Measurements from ENCODE around the gene EYA3.

The EYA3 gene

DNA sequence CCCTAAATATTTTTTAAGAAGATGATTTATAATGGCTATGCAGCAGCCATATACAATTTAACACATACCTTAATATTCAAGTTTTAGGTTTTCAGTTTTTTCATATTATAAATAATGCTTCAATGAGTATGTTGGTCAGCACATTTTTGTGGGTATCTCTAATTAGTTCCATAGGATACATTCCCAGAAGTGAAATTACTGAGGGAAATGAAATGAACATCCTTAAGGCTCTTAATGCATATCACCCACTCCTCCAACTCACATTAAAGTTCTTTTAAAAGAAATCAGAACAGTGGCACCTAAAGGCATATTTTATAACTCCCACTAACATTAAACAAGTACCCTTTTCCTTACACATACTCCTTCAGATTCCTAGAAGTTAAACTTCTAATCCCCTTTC, 56.1 kb downstream of the EYA3 start:
- DNase-seq (ENCODE audit: low read depth, low spot score), result no peak
- ChIA-PET POLR2A (no interaction called here), CTCF (interaction anchor here (1.4 kb wide), 1 partner anchor 59 kb away, joined by 6 read pairs; no protein-coding TSS in a partner anchor)
- TF ChIP-seq CTCF (IDR thresholded peaks at IDR 0.05; ENCODE audit: insufficient read depth, low read length, missing control alignments), result no peak
- H3K4me3 ChIP-seq (ENCODE audit: low read depth, low read length), result no peak overlapping the region

- ChIA-PET CTCF (no interaction called here), POLR2A (no interaction called here)
- no peak overlapping the region for H3K4me3 ChIP-seq (ENCODE audit: low read depth, low read length)
- no peak for DNase-seq (ENCODE audit: low read depth, low spot score)
- TF ChIP-seq CTCF (IDR thresholded peaks at IDR 0.05; ENCODE audit: insufficient read depth, low read length, missing control alignments), result no peak
These were observed 57.2 kb downstream of the EYA3 start for GRCh38 chr1:28031173-28031572.

DNA sequence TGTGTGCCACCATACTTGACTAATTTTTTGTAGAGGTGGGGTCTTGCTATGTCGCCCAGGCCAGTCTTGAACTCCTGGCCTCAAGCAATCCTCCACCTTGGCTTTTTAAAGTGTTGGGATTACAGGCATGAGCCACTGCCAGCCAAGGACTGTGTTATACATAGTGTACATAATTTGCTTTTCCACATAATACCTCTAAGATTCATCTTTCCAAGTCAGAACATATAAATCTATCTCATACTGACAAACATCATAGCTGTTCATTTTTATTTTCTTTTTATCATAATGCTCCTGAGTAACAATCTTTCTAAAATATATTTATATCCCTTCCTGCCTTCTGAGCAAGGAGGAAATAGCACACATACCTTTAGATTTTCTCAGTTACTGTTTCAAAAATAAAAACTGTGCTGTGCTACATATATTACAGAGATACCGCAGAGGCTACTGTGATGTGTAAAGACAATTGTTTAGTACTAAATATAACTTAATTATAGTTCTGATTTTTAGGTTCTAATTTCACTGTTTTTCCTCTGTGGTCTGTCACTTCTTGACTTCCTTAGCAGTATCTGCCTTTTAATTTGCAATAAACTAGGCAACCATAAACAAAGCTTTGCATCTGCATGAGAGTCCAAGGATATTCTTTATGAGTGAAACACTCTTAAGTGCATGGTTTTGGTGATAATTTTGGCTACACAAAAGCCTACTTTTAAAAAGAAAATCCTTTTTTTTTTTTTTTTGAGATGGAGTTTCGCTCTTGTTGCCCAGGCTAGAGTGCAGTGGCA, 59.3 kb downstream of the EYA3 start:
- POLR2A ChIA-PET, result interaction anchor here (0.8 to 1.5 kb wide), 3 partner anchors 35 to 59 kb away, joined by 3 read pairs; partner anchors contain the start of gene EYA3
- no peak for DNase-seq (ENCODE audit: low read depth, low spot score)
- TF ChIP-seq CTCF (IDR thresholded peaks at IDR 0.05; ENCODE audit: insufficient read depth, low read length, missing control alignments), result no peak
- no peak overlapping the region for H3K4me3 ChIP-seq (ENCODE audit: low read depth, low read length)
- CTCF ChIA-PET, result interaction anchor here (0.5 to 2.3 kb wide), 2 partner anchors 23 to 63 kb away, joined by 3 to 11 read pairs; no protein-coding TSS in a partner anchor

DNA sequence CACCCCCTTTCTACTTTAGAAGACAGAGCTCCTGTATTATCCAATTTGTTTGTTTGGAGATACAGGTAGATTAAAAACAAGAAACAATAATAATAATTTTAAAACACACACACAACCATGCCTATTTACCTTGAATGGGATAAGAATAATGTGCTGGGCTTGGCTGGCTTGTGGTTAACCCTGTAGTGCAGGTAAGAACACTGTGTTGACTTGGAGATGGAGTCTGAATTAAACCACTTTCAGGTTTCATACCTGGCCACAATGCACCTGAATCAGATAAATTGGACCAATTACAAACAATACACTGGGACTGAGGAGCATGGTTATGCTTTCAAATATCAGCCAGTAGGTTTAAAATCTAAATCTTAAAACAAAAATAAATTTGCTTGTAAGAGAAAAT, 60.8 kb downstream of the EYA3 start:
- CTCF ChIA-PET, result interaction anchor here (1.0 to 1.5 kb wide), 2 partner anchors 49 to 181 kb away, joined by 3 read pairs; no protein-coding TSS in a partner anchor
- DNase-seq (ENCODE audit: low read depth, low spot score), result no peak
- no peak overlapping the region for H3K4me3 ChIP-seq (ENCODE audit: low read depth, low read length)
- POLR2A ChIA-PET, result interaction anchor here (0.7 kb wide), 1 partner anchor 61 kb away, joined by 3 read pairs; no protein-coding TSS in a partner anchor
- no peak for TF ChIP-seq CTCF (IDR thresholded peaks at IDR 0.05; ENCODE audit: insufficient read depth, low read length, missing control alignments)

- DNase-seq (ENCODE audit: low read depth, low spot score), result no peak
- ChIA-PET POLR2A (interaction anchor here (0.7 kb wide), 1 partner anchor 62 kb away, joined by 3 read pairs; no protein-coding TSS in a partner anchor), CTCF (interaction anchor here (1.0 to 1.5 kb wide), 2 partner anchors 48 to 182 kb away, joined by 3 read pairs; no protein-coding TSS in a partner anchor)
These were observed 61.2 kb downstream of the EYA3 start for GRCh38 chr1:28027238-28027637.

More at GRCh38 chr1:28027238-28027637, 61.2 kb downstream of the EYA3 start:
- no peak for TF ChIP-seq CTCF (IDR thresholded peaks at IDR 0.05; ENCODE audit: insufficient read depth, low read length, missing control alignments)
- no peak overlapping the region for H3K4me3 ChIP-seq (ENCODE audit: low read depth, low read length)

Measured in AG04449 (cell line).